IMR-90 (cell line): Measurements from ENCODE around the gene VPS18. TPM values are rescaled to one million over a fixed set of nuclear protein-coding genes. Genes with fewer than 3 reads are reported as not detected.

Source experiments
- ATAC-seq: fragments of 200-7000 bp; cut with Tn5 transposase; 2 replicates; pipeline ENCODE4 v1.9.1; 2020; ENCODE audit warnings: low read depth, mild to moderate bottlenecking, moderate library complexity
- BruUV-seq: library from RNA; stranded (reverse); fragments of 400-500 nt; replicated peaks from 2 replicates; lab custom pipeline; 2021; lab: Mats Ljungman, UMichigan
- CTCF ChIA-PET: fragments of 300-600 bp; formaldehyde crosslinking; extraction: SDS; loops from one replicate; lab custom pipeline; 2021; ENCODE audit warnings: antibody characterized with exemption; lab: Yijun Ruan, JAX
- POLR2A ChIA-PET: fragments of 300-600 bp; sonication (Branson Sonifier 250); formaldehyde crosslinking; loops from one replicate; lab custom pipeline; 2022; ENCODE audit warnings: antibody characterized with exemption; ENCODE audit not compliant: unreplicated experiment; lab: Charles Lee
- DNase-seq: peaks from one replicate; pipeline ENCODE4 v3.0.0; 2013
- H2AFZ ChIP-seq: replicated peaks from 2 replicates; pipeline ENCODE3; 2013; ENCODE audit warnings: low read length, mild to moderate bottlenecking; ENCODE audit not compliant: poor library complexity
- H2AK5ac ChIP-seq: 2 replicates; pipeline ENCODE4 v1.6.1; 2013; ENCODE audit warnings: low read depth, low read length, inconsistent platforms
- H2AK9ac ChIP-seq: replicated peaks from 2 replicates; pipeline ENCODE3; 2013; ENCODE audit warnings: mild to moderate bottlenecking, low read depth, low read length, moderate library complexity; ENCODE audit not compliant: poor library complexity
- H2BK120ac ChIP-seq: 2 replicates; pipeline ENCODE4 v1.6.1; 2013; ENCODE audit warnings: low read depth, low read length, inconsistent platforms
- H2BK15ac ChIP-seq: 3 replicates; pipeline ENCODE4 v1.6.1; 2013; ENCODE audit warnings: low read depth, low read length, inconsistent platforms
- H2BK20ac ChIP-seq: 2 replicates; pipeline ENCODE4 v1.6.1; 2013; ENCODE audit warnings: low read depth, mild to moderate bottlenecking, inconsistent platforms, low read length, moderate library complexity
- H2BK5ac ChIP-seq: 2 replicates; pipeline ENCODE4 v1.6.1; 2013; ENCODE audit warnings: mild to moderate bottlenecking, low read depth, low read length, inconsistent platforms; ENCODE audit not compliant: poor library complexity, severe bottlenecking
- H3K14ac ChIP-seq: replicated peaks from 2 replicates; pipeline ENCODE4 v1.6.1; 2013; ENCODE audit warnings: low read depth, low read length, inconsistent platforms
- H3K18ac ChIP-seq: 2 replicates; pipeline ENCODE4 v1.6.1; 2013; ENCODE audit warnings: low read depth, low read length, control low read depth
- H3K23ac ChIP-seq: 2 replicates; pipeline ENCODE4 v1.6.1; 2013; ENCODE audit warnings: low read depth, low read length, inconsistent platforms
- H3K27ac ChIP-seq: 2 replicates; pipeline ENCODE4 v1.5.1; 2013; ENCODE audit warnings: mild to moderate bottlenecking, control low read depth, low read length; ENCODE audit not compliant: insufficient read depth
- H3K27me3 ChIP-seq: 2 replicates; pipeline ENCODE4 v1.6.1; 2013; ENCODE audit warnings: low read length; ENCODE audit not compliant: control insufficient read depth, insufficient read depth
- H3K36me3 ChIP-seq: 2 replicates; pipeline ENCODE4 v1.6.1; 2013; ENCODE audit warnings: low read length, mixed read lengths; ENCODE audit not compliant: control insufficient read depth, insufficient read depth
- H3K4ac ChIP-seq: 2 replicates; pipeline ENCODE4 v1.6.1; 2013; ENCODE audit warnings: low read depth, low read length, inconsistent platforms
- H3K4me1 ChIP-seq: 2 replicates; pipeline ENCODE4 v1.6.1; 2013; ENCODE audit warnings: low read length, mixed read lengths; ENCODE audit not compliant: control insufficient read depth, insufficient read depth
- H3K4me2 ChIP-seq: 2 replicates; pipeline ENCODE4 v1.6.1; 2013; ENCODE audit warnings: low read depth, mild to moderate bottlenecking, control low read depth, low read length, moderate library complexity
- H3K4me3 ChIP-seq: 2 replicates; pipeline ENCODE4 v1.5.1; 2013; ENCODE audit warnings: low read depth, mild to moderate bottlenecking, control low read depth, low read length, moderate library complexity; ENCODE audit not compliant: insufficient read depth
- H3K56ac ChIP-seq: 2 replicates; pipeline ENCODE4 v1.6.1; 2013; ENCODE audit warnings: low read length, inconsistent platforms; ENCODE audit not compliant: insufficient read depth; ENCODE audit errors: extremely low read depth
- H3K79me1 ChIP-seq, 2 experiments: 2 replicates each; pipeline ENCODE4 v1.6.1; 2013; ENCODE audit warnings: low read length in 2 of 2, inconsistent platforms in 1 of 2, low read depth in 1 of 2
- H3K9ac ChIP-seq: 2 replicates; pipeline ENCODE4 v1.6.1; 2013; ENCODE audit warnings: low read depth, low read length, control low read depth
- H3K9me1 ChIP-seq: 2 replicates; pipeline ENCODE4 v1.6.1; 2013; ENCODE audit warnings: low read length, inconsistent platforms; ENCODE audit not compliant: insufficient read depth
- H3K9me3 ChIP-seq: 2 replicates; pipeline ENCODE4 v1.6.1; 2013; ENCODE audit warnings: low read length; ENCODE audit not compliant: control insufficient read depth, insufficient read depth
- H4K20me1 ChIP-seq: 2 replicates; pipeline ENCODE4 v1.6.1; 2013; ENCODE audit warnings: low read length, inconsistent platforms; ENCODE audit not compliant: insufficient read depth
- H4K5ac ChIP-seq: 2 replicates; pipeline ENCODE4 v1.6.1; 2013; ENCODE audit warnings: mild to moderate bottlenecking, low read depth, low read length, control low read depth
- H4K8ac ChIP-seq, 2 experiments: 2 replicates each; pipeline ENCODE4 v1.6.1; 2013; ENCODE audit warnings: low read depth in 2 of 2, low read length in 2 of 2, control low read depth in 1 of 2, inconsistent platforms in 1 of 2
- H4K91ac ChIP-seq: 2 replicates; pipeline ENCODE4 v1.6.1; 2013; ENCODE audit warnings: low read depth, low read length, inconsistent platforms; ENCODE audit not compliant: insufficient read depth
- CTCF ChIP-seq: conservative IDR thresholded peaks from 2 replicates; pipeline ENCODE4 v1.5.1; 2012; ENCODE audit warnings: mild to moderate bottlenecking, low read depth, low read length, improper control_type of control experiment
- MAFK ChIP-seq: IDR thresholded peaks from 2 replicates; pipeline ENCODE4 v1.6.1; 2012; ENCODE audit warnings: low read depth, low read length, improper control_type of control experiment
- MAZ ChIP-seq: IDR thresholded peaks from 2 replicates; pipeline ENCODE4 v1.6.1; 2012; ENCODE audit warnings: low read depth, mild to moderate bottlenecking, low read length, improper control_type of control experiment, moderate library complexity, borderline replicate concordance
- MXI1 ChIP-seq: IDR thresholded peaks from 2 replicates; pipeline ENCODE4 v1.6.1; 2012; ENCODE audit warnings: low read depth, mild to moderate bottlenecking, low read length, moderate library complexity, borderline replicate concordance
- NFE2L2 ChIP-seq: fragments of 150-350 bp; IDR thresholded peaks from 2 replicates; pipeline ENCODE4 v1.6.1; 2016; ENCODE audit warnings: low read depth, mild to moderate bottlenecking, low read length
- POLR2A ChIP-seq: IDR thresholded peaks from 2 replicates; pipeline ENCODE4 v1.6.1; 2012; ENCODE audit warnings: mild to moderate bottlenecking, low read depth, low read length
- RAD21 ChIP-seq: IDR thresholded peaks from 2 replicates; pipeline ENCODE4 v1.6.1; 2012; ENCODE audit warnings: low read length, improper control_type of control experiment
- RCOR1 ChIP-seq: IDR thresholded peaks from 2 replicates; pipeline ENCODE4 v1.6.1; 2012; ENCODE audit warnings: mild to moderate bottlenecking, low read length, improper control_type of control experiment; ENCODE audit not compliant: insufficient replicate concordance
- RFX5 ChIP-seq: IDR thresholded peaks from 2 replicates; pipeline ENCODE4 v1.8.0; 2012; ENCODE audit warnings: low read depth, mild to moderate bottlenecking, low read length, moderate library complexity
- USF2 ChIP-seq: fragments of 150-350 bp; IDR thresholded peaks from 2 replicates; pipeline ENCODE4 v1.6.1; 2017; ENCODE audit warnings: mild to moderate bottlenecking, antibody characterized with exemption, low read length, low read depth
- WGBS, 2 experiments: methylation state at CpG; one replicate each; pipeline versions ENCODE4 v1.1.5 to v1.1.7; 2013; ENCODE audit warnings: missing lambda C conversion rate in 2 of 2; ENCODE audit not compliant: insufficient read length in 1 of 2; ENCODE audit errors: extremely low coverage in 2 of 2; 5-methylcytosine and 5-hydroxymethylcytosine counted together
- dilution Hi-C: fragments of 300-500 bp; cut with HindIII; formaldehyde crosslinking; loops from one replicate; pipeline ENCODE4 v1.14.3; 2018; ENCODE audit warnings: low sequenced_read_pairs; ENCODE audit not compliant: unreplicated experiment
- in situ Hi-C: fragments of 300-500 bp; cut with MboI; formaldehyde crosslinking; loops from 3 replicates; pipeline ENCODE4 v1.14.3; 2019; ENCODE audit warnings: low sequenced_read_pairs, inconsistent platforms, mixed read lengths
- intact Hi-C: fragments of 100-400 bp; cut with micrococcal nuclease; formaldehyde crosslinking; loops from 2 replicates; pipeline ENCODE4 v1.10.0; 2022
- polyA plus RNA-seq, 3 experiments: library from polyadenylated mRNA; depleted of rRNA; stranded (reverse); fragments of >200 nt; gene quantifications; 2 replicates each; pipeline ENCODE4 v1.2.3, GENCODE V29; 2012; ENCODE audit warnings: low replicate concordance in 1 of 3
- total RNA-seq: library from RNA; depleted of rRNA; stranded (reverse); fragments of >200 nt; gene quantifications from 2 replicates; pipeline ENCODE4 v1.2.3, GENCODE V29; 2012

VPS18 gene
- total and polyA plus RNA-seq, 2 of the 4 experiments (the other 2 are of a cell fraction): 19.3 to 32.3 TPM

GRCh38 chr15:40852529-40852928, 41.7 kb upstream of the VPS18 start:
- no peak overlapping the region for H3K23ac ChIP-seq
- in situ Hi-C loops: no loop called here
- CTCF ChIA-PET: no interaction called here
- H4K5ac ChIP-seq: no peak overlapping the region
- POLR2A ChIA-PET: no interaction called here
- H3K14ac ChIP-seq: no peak overlapping the region
- no peak overlapping the region for H3K9ac ChIP-seq
- dilution Hi-C loops: no loop called here
- H3K4me1 ChIP-seq: no peaks in the 10 kb centered on the region
- DNase-seq (no peak), ATAC-seq (no peak)
- no peak overlapping the region for H2BK20ac ChIP-seq
- no peaks in the 10 kb centered on the region for H3K9me3 ChIP-seq
- no TSS peak for BruUV-seq
- H2BK15ac ChIP-seq: no peak overlapping the region
- no peak overlapping the region for H3K18ac ChIP-seq
- H3K4me2 ChIP-seq: no peak overlapping the region
- no peak overlapping the region for H2BK120ac ChIP-seq
- no peak overlapping the region for H3K4me3 ChIP-seq
- no peak overlapping the region for H3K27ac ChIP-seq
- H2AFZ ChIP-seq: no peak overlapping the region
- TF ChIP-seq USF2: no peak
- no peak for TF ChIP-seq POLR2A
- TF ChIP-seq RCOR1: no peak
- no peak for TF ChIP-seq RFX5
- TF ChIP-seq CTCF: no peak
- TF ChIP-seq MAFK: no peak
- TF ChIP-seq RAD21: no peak
- TF ChIP-seq NFE2L2: no peak
- TF ChIP-seq MAZ: no peak
- TF ChIP-seq MXI1: no peak
- peaks cover 18% of the 10 kb centered on the region for H3K27me3 ChIP-seq
- H3K4ac ChIP-seq: no peak overlapping the region
- intact Hi-C loops: no loop called here
- no peak overlapping the region for H4K8ac ChIP-seq
- no CpG with 5 or more reads among the region's 5 CpGs for WGBS, 2 experiments
- H4K20me1 ChIP-seq: no peaks in the 10 kb centered on the region; the same call in 1 of the 2 replicates
- H3K56ac ChIP-seq: no peak overlapping the region
- no peak overlapping the region for H2BK5ac ChIP-seq
- H3K36me3 ChIP-seq: no peaks in the 10 kb centered on the region
- no peaks in the 10 kb centered on the region for H3K9me1 ChIP-seq
- no peak overlapping the region for H4K91ac ChIP-seq
- no peak overlapping the region for H2AK9ac ChIP-seq
- no peak overlapping the region for H2AK5ac ChIP-seq
- H3K79me1 ChIP-seq: no peaks in the 10 kb centered on the region
